Frontal cortex (tissue), 4 donors: ENCODE measurements around the gene PTPRQ. TPM values are rescaled to one million over a fixed set of nuclear protein-coding genes. Genes with fewer than 3 reads are reported as not detected.
"Not testable (repeated sequence)": the region's sequence is repeated elsewhere in the genome, so short reads cannot be mapped to it uniquely, and the experiment has no call there.

Source experiments
- DNase-seq, 2 donors: peaks; one replicate each; pipeline ENCODE4 v3.0.0; 2012; ENCODE audit warnings: low spot score in 2 of 2
- FAIRE-seq: peaks from 2 replicates; lab custom pipeline; 2012; peaks lifted over from hg19 to GRCh38; lab: Jason Lieb, UNC
- total RNA-seq: library from RNA; depleted of rRNA; stranded (reverse); fragments of >200 nt; gene quantifications from one replicate; pipeline ENCODE4 v1.2.3, GENCODE V29; 2014
- donor health status: control.
- donor health status: control.
- donor health status: control.

Gene PTPRQ
- total RNA-seq, 1 donor from 2014 or later, result 0.82 TPM

GRCh38 chr12:80625901-80626300 is 181.9 kb downstream of the PTPRQ start:
- DNase-seq, result no peak
- FAIRE-seq, result no peak

GRCh38 chr12:80627782-80628181 is 183.7 kb downstream of the PTPRQ start:
- DNase-seq (no peak), FAIRE-seq (no peak)

GRCh38 chr12:80632835-80633234 is 188.8 kb downstream of the PTPRQ start:
- no peak for FAIRE-seq

GRCh38 chr12:80634903-80635302 is 190.9 kb downstream of the PTPRQ start:
- DNase-seq, result no peak
- FAIRE-seq, result no peak

More at GRCh38 chr12:80632835-80633234, 188.8 kb downstream of the PTPRQ start:
- DNase-seq, result no peak

- FAIRE-seq (no peak), DNase-seq (no peak)
These were observed 192.8 kb downstream of the PTPRQ start for GRCh38 chr12:80636832-80637231.

GRCh38 chr12:80641936-80642335 is 197.9 kb downstream of the PTPRQ start:
- no peak for DNase-seq
- no peak for FAIRE-seq

- FAIRE-seq (no peak), DNase-seq (no peak)
These were observed 199.9 kb downstream of the PTPRQ start for GRCh38 chr12:80643961-80644360.

- no peak for FAIRE-seq
- no peak for DNase-seq
These were observed 204.8 kb downstream of the PTPRQ start for GRCh38 chr12:80648881-80649280.

- no peak for DNase-seq
- FAIRE-seq, result no peak
These were observed 211.7 kb downstream of the PTPRQ start for GRCh38 chr12:80655751-80656150.

- FAIRE-seq (no peak), DNase-seq (no peak)
These were observed 215.6 kb downstream of the PTPRQ start for GRCh38 chr12:80659512-80660063.

- DNase-seq (no peak), FAIRE-seq (no peak)
These were observed 218.6 kb downstream of the PTPRQ start for GRCh38 chr12:80662586-80662985.

GRCh38 chr12:80670214-80670613 is 226.2 kb downstream of the PTPRQ start:
- DNase-seq (no peak), FAIRE-seq (no peak)

GRCh38 chr12:80676042-80676636 is 232.1 kb downstream of the PTPRQ start:
- not testable (repeated sequence) for FAIRE-seq, DNase-seq

GRCh38 chr12:80676856-80677255 is 232.8 kb downstream of the PTPRQ start:
- FAIRE-seq, result no peak
- no peak for DNase-seq

GRCh38 chr12:80677994-80678393 is 234.0 kb downstream of the PTPRQ start:
- DNase-seq (no peak), FAIRE-seq (no peak)

- FAIRE-seq, result no peak
- DNase-seq, result no peak
These were observed 235.5 kb downstream of the PTPRQ start for GRCh38 chr12:80679346-80680131.

GRCh38 chr12:80681287-80681686 is 237.3 kb downstream of the PTPRQ start:
- FAIRE-seq (no peak), DNase-seq (no peak)

GRCh38 chr12:80681786-80682185 is 237.8 kb downstream of the PTPRQ start:
- FAIRE-seq, result no peak
- no peak for DNase-seq

GRCh38 chr12:80684077-80684495 is 240.1 kb downstream of the PTPRQ start:
- FAIRE-seq, result no peak
- DNase-seq, result no peak

GRCh38 chr12:80690090-80690489 is 246.1 kb downstream of the PTPRQ start:
- FAIRE-seq (no peak), DNase-seq (no peak)

- DNase-seq, result no peak
- FAIRE-seq, result no peak
These were observed 246.5 kb downstream of the PTPRQ start for GRCh38 chr12:80690513-80690912.
